Thoracic aorta (tissue), 2 donors: Measurements from ENCODE around the gene PRKN. TPM values are rescaled to one million over a fixed set of nuclear protein-coding genes. Genes with fewer than 3 reads are reported as not detected.

ENCODE experiments used
- ATAC-seq: fragments of 150-250 bp; one replicate; pipeline ENCODE4 v1.8.0; 2017; ENCODE audit warnings: low read depth; ENCODE audit not compliant: insufficient number of reproducible peaks, low FRiP score
- DNase-seq: peaks from one replicate; pipeline ENCODE4 v3.0.0-alpha.2; 2020; ENCODE audit warnings: low spot score
- H3K27ac ChIP-seq, 2 donors: fragments of 200-600 bp; sonication (generic); 1 replicate in 1 of 2; 2 replicates in 1 of 2; pipeline ENCODE4 v1.5.1; 2016; ENCODE audit warnings: mild to moderate bottlenecking in 2 of 2, moderate library complexity in 2 of 2
- H3K27me3 ChIP-seq: fragments of 200-600 bp; sonication (generic); replicated peaks from 2 replicates; pipeline ENCODE4 v1.6.0; 2016; ENCODE audit warnings: mild to moderate bottlenecking; ENCODE audit not compliant: insufficient read depth
- H3K36me3 ChIP-seq: fragments of 200-600 bp; sonication (generic); one replicate; pipeline ENCODE4 v1.5.1; 2016
- H3K4me1 ChIP-seq, 2 donors: fragments of 200-600 bp; sonication (generic); 1 replicate in 1 of 2; 2 replicates in 1 of 2; pipeline versions ENCODE4 v1.5.1 to v1.6.0; 2016; ENCODE audit warnings: low read depth in 2 of 2, mild to moderate bottlenecking in 1 of 2; ENCODE audit not compliant: control insufficient read depth in 1 of 2
- H3K4me3 ChIP-seq: fragments of 200-600 bp; sonication (generic); 2 replicates; pipeline ENCODE4 v1.5.1; 2016; ENCODE audit warnings: mild to moderate bottlenecking
- H3K9me3 ChIP-seq: fragments of 200-600 bp; sonication (generic); 2 replicates; pipeline ENCODE4 v1.5.1; 2016
- CTCF ChIP-seq: fragments of 200-600 bp; sonication (generic); IDR thresholded peaks from one replicate; pipeline ENCODE4 v1.5.1; 2019; ENCODE audit warnings: antibody characterized with exemption
- total RNA-seq, 2 donors: library from RNA; depleted of rRNA; stranded (reverse); fragments of >200 nt; gene quantifications; one replicate each; pipeline versions ENCODE4 v1.1.0 to v1.2.3, GENCODE V29; 2016

Gene PRKN
- total RNA-seq, 2 donors from 2014 or later = 10.4 to 23.8 TPM

- H3K27me3 ChIP-seq = no peaks in the 10 kb centered on the region
These were observed 587.2 kb downstream of the PRKN start for GRCh38 chr6:162140251-162140852.

DNA sequence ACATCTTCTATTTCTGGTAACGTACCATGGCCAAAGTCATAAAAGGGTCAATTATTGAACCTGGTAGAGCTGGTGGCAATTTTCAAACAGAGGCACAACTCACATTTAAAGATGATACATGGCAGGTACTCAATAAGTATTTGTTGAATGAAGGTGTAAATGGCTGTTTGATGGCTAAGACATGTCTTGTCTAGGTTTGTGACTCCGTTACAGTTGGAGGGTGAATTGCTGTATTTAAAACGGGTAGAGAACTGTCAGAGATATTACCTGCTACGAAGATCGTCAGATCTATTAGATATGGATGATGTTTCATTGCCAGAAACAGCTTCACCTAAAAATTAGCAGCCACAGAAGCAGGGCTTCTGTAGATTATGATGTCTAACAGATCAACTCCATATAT is 601.9 kb downstream of the PRKN start:
- H3K4me1 ChIP-seq = no peaks in the 10 kb centered on the region
- no peak overlapping the region for H3K27ac ChIP-seq
- no peak overlapping the region for H3K4me3 ChIP-seq
- no peak for ATAC-seq
- no peaks in the 10 kb centered on the region for H3K9me3 ChIP-seq
- no peak for TF ChIP-seq CTCF
- H3K27me3 ChIP-seq = no peaks in the 10 kb centered on the region
- DNase-seq = no peak
- H3K36me3 ChIP-seq = no peaks in the 10 kb centered on the region

More at GRCh38 chr6:162140251-162140852, 587.2 kb downstream of the PRKN start:
- H3K4me1 ChIP-seq = no peaks in the 10 kb centered on the region
- DNase-seq (no peak), ATAC-seq (no peak)
- TF ChIP-seq CTCF = no peak
- peaks cover 9% of the 10 kb centered on the region for H3K9me3 ChIP-seq
- H3K27ac ChIP-seq = no peak overlapping the region
- no peak overlapping the region for H3K4me3 ChIP-seq
- H3K36me3 ChIP-seq = no peaks in the 10 kb centered on the region

DNA sequence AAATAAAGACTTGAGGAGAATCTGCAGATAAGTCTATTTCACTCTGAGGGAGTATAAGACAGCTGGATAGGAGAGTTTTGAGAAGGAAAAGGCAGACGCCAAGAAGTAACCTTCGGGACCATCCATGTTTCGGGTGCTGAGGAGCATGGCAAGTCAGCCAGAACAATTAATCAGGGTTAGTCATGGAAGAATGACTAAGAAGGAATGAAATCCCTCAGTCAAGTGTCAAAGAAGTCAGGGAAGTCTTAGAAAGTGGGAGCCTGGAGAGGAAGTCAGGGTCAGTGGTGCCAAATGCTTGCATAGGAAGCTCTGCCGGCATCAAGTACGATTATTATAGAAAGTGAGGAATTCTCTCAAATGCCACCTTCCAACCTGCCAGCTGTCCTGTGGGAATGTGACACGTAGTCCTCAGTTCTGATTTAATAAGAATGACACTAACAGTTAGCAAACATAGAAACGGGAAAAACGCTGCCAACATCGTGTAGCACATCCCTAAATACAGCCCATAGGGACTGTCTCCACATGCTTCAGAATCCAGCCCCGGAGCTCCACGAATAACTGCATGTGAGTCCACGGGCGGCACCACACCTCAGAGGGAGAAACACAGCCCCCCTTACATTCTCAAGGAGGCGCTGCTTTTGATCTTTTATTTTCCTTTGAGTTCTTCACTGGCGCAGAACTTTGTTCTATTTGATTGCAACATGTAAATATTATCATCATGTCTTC is 602.7 kb downstream of the PRKN start:
- no peak for DNase-seq
- no peak for ATAC-seq

GRCh38 chr6:162123797-162124196 is 603.8 kb downstream of the PRKN start:
- Histone ChIP-seq H3K36me3 (no peaks in the 10 kb centered on the region), H3K9me3 (no peaks in the 10 kb centered on the region), H3K27ac (no peak overlapping the region), H3K4me1 (no peaks in the 10 kb centered on the region), H3K27me3 (no peaks in the 10 kb centered on the region), H3K4me3 (no peak overlapping the region)
- ATAC-seq (no peak), DNase-seq (no peak)
- no peak for TF ChIP-seq CTCF

More for the DNA sequence above, 602.7 kb downstream of the PRKN start:
- no peak for TF ChIP-seq CTCF
- Histone ChIP-seq H3K36me3 (no peaks in the 10 kb centered on the region), H3K4me3 (no peak overlapping the region), H3K27ac (no peak overlapping the region), H3K27me3 (no peaks in the 10 kb centered on the region), H3K4me1 (no peaks in the 10 kb centered on the region), H3K9me3 (no peaks in the 10 kb centered on the region)

- DNase-seq (no peak), ATAC-seq (no peak)
- TF ChIP-seq CTCF = no peak
These were observed 608.2 kb downstream of the PRKN start for GRCh38 chr6:162119341-162119740.

More at GRCh38 chr6:162119341-162119740, 608.2 kb downstream of the PRKN start:
- Histone ChIP-seq H3K9me3 (no peaks in the 10 kb centered on the region), H3K27ac (no peak overlapping the region), H3K4me1 (no peaks in the 10 kb centered on the region), H3K27me3 (no peaks in the 10 kb centered on the region), H3K4me3 (no peak overlapping the region), H3K36me3 (no peaks in the 10 kb centered on the region)
